Caki2 (cell line): Measurements from ENCODE around the gene AP3S1. TPM values are rescaled to one million over a fixed set of nuclear protein-coding genes. Genes with fewer than 3 reads are reported as not detected.

ENCODE experiments used
- DNase-seq: peaks from one replicate; pipeline ENCODE4 v3.0.0-alpha.2; 2015; ENCODE audit warnings: low read depth
- in situ Hi-C: cut with HindIII; loops from 2 replicates; pipeline ENCODE4 v1.10.0; 2016; ENCODE audit warnings: low sequenced_read_pairs, low pct_unique_long_range_greater_than_20kb, mixed read lengths
- total RNA-seq: library from RNA; depleted of rRNA; stranded (reverse); fragments of >200 nt; shearing (Covaris generic); gene quantifications from 2 replicates; pipeline ENCODE4 v1.2.3, GENCODE V29; 2014; ENCODE audit warnings: low replicate concordance; rRNA removed

The AP3S1 gene
- total RNA-seq, 1 experiment from 2014 or later: 17.2 TPM

GRCh38 chr5:115954144-115954543, 112.4 kb downstream of the AP3S1 start:
- DNase-seq: no peak
- in situ Hi-C loops: no loop called here

DNA sequence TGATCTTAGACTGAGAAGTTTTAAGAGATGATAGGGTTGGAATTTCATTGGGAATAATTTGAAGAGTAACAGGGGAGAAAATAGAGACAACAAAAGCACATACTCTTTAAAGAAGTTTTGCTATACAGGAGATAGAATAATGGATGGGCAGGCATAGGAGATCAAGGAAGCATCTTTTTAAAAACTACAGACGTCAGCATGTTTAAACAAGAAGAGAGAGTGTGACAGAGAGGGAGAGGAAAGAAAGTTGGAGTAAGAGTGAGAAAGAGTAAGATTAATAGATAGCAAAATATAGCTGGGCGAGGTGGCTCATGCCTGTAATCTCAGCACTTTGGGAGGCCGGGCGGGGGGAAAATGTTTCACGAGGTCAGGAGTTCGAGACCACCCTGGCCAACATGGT, 115.2 kb downstream of the AP3S1 start:
- no peak for DNase-seq
- in situ Hi-C loops: no loop called here

DNA sequence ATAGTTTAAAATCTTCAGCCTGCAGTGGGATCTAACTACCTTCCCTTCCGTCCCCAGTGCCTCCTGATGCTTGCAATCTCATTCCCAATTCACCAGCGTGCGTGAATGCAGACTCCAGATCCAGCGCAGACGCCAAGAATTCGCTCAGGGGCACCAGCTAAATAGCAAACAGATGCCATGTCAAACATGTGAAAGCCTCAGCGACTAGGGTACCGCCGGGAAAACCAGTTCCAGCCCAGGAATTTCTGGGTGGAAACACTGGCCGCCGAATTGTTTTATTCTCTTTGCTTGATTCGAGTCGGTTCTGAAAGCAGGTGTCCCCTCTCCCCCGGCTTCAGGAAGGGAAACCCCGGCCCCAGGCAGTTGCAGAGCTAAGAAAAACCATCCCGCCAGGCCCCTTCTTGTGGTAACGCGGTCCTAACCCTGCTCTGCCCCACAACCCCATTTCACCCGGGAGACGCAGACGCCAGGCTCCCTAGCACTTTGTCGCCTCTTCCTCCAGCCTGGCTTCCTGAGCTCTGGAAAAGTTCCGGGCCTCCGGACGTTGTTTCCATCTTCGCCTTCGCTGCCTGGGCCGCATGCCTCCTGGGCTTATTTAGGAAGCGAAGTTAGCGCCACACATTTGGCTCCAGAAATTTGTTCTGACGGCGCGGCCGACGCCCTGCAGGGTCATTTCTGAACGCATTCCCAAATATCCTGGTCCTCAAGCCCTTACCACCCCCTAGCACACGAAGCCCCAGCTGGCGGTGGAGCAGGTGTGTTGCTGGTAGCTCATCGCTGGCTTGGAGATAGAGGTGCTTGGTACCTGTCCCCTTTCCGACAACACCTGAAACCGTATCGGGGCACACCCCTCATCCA, 119.9 kb downstream of the AP3S1 start:
- in situ Hi-C loops: no loop called here
- DNase-seq: no peak

DNA sequence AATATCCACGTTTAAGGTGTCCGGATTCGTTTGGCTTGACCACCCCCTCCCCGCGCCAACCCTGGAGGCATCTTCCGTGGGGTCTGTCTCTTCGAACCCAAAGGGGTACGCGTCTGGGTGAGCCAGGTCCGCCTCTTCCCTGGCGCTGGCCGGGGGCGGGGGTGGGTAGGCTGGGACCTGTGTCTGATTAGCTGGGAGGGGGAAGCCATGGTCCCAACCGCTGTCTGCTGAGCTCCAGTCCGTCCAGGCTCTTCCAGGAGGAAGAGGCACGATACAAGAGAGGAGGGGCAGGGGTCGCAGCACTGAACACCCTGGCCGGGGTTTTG, 120.5 kb downstream of the AP3S1 start, which contains the start of gene LVRN:
Gene LVRN (plus strand): TSS at position 237 of the 326 bp plus-strand sequence. CDS start 143 bp downstream, outside the sequence.
- DNase-seq: no peak
- in situ Hi-C loops: no loop called here

- DNase-seq: no peak
- in situ Hi-C loops: no loop called here
Measured at GRCh38 chr5:115962565-115963402, 121.0 kb downstream of the AP3S1 start.

DNA sequence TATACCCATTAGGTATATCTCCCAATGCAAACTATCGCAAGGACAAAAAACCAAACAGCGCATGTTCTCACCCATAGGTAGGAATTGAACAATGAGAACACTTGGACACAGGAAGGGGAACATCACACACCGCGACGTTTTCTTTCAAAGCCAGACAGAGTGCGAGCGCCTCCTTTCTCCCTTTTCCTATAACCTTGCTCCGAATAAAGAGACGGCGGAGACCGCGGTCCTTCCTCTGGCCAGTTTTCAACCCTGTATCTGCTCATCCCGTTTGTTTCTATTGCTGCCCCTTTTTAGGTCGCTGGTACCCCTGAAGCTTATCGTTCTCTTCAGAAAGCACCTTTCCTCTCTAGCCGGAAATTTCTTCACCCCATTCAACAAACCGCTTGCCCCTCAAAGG, 121.8 kb downstream of the AP3S1 start:
- DNase-seq: no peak
- in situ Hi-C loops: no loop called here

Other genes starting within 250 kb of the AP3S1 start
- gene TICAM2, start 239.5 kb upstream of the AP3S1 start, total RNA-seq: 0.72 TPM in 1 of 2 replicates, not detected in the other
- gene TMED7, start 215.9 kb upstream of the AP3S1 start, total RNA-seq: 26.7 and 50.5 TPM in 2 replicates
- gene CDO1, start 25.3 kb upstream of the AP3S1 start, total RNA-seq: not detected in 2 replicates
- gene ATG12, start 370 bp upstream of the AP3S1 start, total RNA-seq: 17.4 and 25.5 TPM in 2 replicates
- not detected in 2 replicates for gene LVRN, start 120.5 kb downstream of the AP3S1 start, total RNA-seq
- 0.34 TPM in 1 of 2 replicates, not detected in the other for gene ARL14EPL, start 190.5 kb downstream of the AP3S1 start, total RNA-seq
- 9.2 and 22.7 TPM in 2 replicates for gene COMMD10, start 243.1 kb downstream of the AP3S1 start, total RNA-seq